C4-2B (cell line): Measurements from ENCODE around the gene RFC2.

Experiments
- H3K27ac ChIP-seq: fragments of 450-650 bp; 2 replicates; pipeline ENCODE4 v1.5.1; 2017
- CTCF ChIP-seq: fragments of 450-650 bp; conservative IDR thresholded peaks from 2 replicates; pipeline ENCODE4 v1.5.1; 2017; ENCODE audit warnings: mild to moderate bottlenecking
- ZFX ChIP-seq: fragments of 450-650 bp; IDR thresholded peaks from 2 replicates; pipeline ENCODE4 v1.6.1; 2017

The RFC2 gene

GRCh38 chr7:74194686-74195085 is 59.5 kb downstream of the RFC2 start:
- TF ChIP-seq ZFX (no peak), CTCF (no peak)
- H3K27ac ChIP-seq = no peak overlapping the region

GRCh38 chr7:74193913-74194312 is 60.3 kb downstream of the RFC2 start:
- H3K27ac ChIP-seq = no peak overlapping the region
- TF ChIP-seq ZFX (no peak), CTCF (no peak)

- TF ChIP-seq ZFX (no peak), CTCF (no peak)
- H3K27ac ChIP-seq = no peak overlapping the region
Measured at GRCh38 chr7:74193054-74193453, 61.1 kb downstream of the RFC2 start.

- H3K27ac ChIP-seq = no peak overlapping the region
- TF ChIP-seq ZFX (no peak), CTCF (no peak)
Measured at GRCh38 chr7:74191231-74191630, 63.0 kb downstream of the RFC2 start.

GRCh38 chr7:74190259-74190658 is 63.9 kb downstream of the RFC2 start:
- H3K27ac ChIP-seq = no peak overlapping the region

GRCh38 chr7:74187915-74188675 is 66.1 kb downstream of the RFC2 start:
- no peak overlapping the region for H3K27ac ChIP-seq
- TF ChIP-seq ZFX = no peak
- TF ChIP-seq CTCF = no peak

More at GRCh38 chr7:74190259-74190658, 63.9 kb downstream of the RFC2 start:
- no peak for TF ChIP-seq ZFX
- TF ChIP-seq CTCF = no peak

GRCh38 chr7:74185636-74186035 is 68.6 kb downstream of the RFC2 start:
- TF ChIP-seq CTCF (no peak), ZFX (no peak; the same call in 1 of the 2 replicates)
- H3K27ac ChIP-seq = no peak overlapping the region
